Neural progenitor cell (in vitro differentiated cells): ENCODE results near the gene GPX6.

Source experiments
- EZH2phosphoT487 ChIP-seq: fragments of 200-600 bp; sonication (generic); IDR thresholded peaks from 2 replicates; pipeline ENCODE4 v1.6.1; 2017; ENCODE audit warnings: antibody characterized with exemption
- TF ChIP-seq, protein P1 (sequence below): fragments of 200-600 bp; sonication (generic); IDR thresholded peaks from 2 replicates; pipeline ENCODE4 v1.5.1; 2017; ENCODE audit warnings: antibody characterized with exemption, mild to moderate bottlenecking

DNA sequence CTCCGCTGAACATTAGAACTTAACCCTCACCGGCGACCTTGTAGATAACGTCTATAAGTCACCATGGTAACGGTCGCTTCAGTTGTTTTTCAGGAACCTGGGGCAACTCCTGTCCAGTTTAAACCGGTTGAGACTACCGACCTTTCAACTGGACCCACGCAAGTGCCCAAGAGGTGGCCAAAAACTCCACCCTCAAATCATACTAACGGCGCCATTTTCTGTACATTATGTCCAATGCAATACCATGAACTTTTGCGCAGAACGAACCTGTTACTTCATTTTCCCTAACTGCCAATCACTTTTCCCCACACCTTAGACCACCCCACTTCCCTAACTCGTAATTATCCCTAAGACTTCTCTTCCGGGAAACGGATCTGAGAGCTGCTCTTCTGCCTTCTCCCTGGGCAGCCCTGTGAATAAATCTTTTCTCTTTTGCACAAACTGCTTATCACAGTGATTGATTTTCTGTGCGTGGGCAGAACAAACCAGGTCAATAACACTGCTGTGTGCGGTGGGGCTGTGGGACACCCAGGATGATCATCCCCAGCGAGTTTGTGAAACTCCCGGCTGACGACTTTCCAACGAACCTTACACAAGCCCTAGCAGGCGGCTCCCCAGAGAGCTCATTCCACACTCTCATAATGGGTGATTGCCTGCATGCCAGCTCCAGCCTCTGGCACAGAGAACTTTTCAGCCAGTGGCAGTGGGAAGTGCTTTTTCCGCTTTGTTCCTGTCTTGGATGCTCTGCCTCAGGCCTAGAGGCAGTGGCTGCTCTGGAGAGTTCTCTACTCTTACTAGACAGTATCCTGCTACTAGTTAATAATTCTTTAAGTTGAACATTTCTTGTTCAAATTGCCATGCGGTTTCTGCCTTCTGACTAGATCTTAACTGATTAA is 38.6 kb upstream of the GPX6 start:
- TF ChIP-seq, protein P1, sequence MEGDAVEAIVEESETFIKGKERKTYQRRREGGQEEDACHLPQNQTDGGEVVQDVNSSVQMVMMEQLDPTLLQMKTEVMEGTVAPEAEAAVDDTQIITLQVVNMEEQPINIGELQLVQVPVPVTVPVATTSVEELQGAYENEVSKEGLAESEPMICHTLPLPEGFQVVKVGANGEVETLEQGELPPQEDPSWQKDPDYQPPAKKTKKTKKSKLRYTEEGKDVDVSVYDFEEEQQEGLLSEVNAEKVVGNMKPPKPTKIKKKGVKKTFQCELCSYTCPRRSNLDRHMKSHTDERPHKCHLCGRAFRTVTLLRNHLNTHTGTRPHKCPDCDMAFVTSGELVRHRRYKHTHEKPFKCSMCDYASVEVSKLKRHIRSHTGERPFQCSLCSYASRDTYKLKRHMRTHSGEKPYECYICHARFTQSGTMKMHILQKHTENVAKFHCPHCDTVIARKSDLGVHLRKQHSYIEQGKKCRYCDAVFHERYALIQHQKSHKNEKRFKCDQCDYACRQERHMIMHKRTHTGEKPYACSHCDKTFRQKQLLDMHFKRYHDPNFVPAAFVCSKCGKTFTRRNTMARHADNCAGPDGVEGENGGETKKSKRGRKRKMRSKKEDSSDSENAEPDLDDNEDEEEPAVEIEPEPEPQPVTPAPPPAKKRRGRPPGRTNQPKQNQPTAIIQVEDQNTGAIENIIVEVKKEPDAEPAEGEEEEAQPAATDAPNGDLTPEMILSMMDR, result no peak
- TF ChIP-seq EZH2phosphoT487, result no peak
